Tibial artery (tissue), 4 donors: ENCODE measurements around the gene CHERP.
"Not testable (repeated sequence)": the region's sequence is repeated elsewhere in the genome, so short reads cannot be mapped to it uniquely, and the experiment has no call there.

ENCODE experiments used
- DNase-seq, 2 donors: peaks; one replicate each; pipeline ENCODE4 v3.0.0-alpha.2; 2019
- H3K27ac ChIP-seq, 2 donors: fragments of 200-600 bp; sonication (generic) in 1 of 2; 1 replicate in 1 of 2; 2 replicates in 1 of 2; pipeline ENCODE4 v1.5.1; 2018 to 2019; ENCODE audit warnings: mild to moderate bottlenecking in 1 of 2
- H3K27me3 ChIP-seq, 2 donors: fragments of 200-600 bp; sonication (generic) in 1 of 2; one replicate each; pipeline versions ENCODE4 v1.5.1 to v1.6.0; 2016 to 2019
- H3K36me3 ChIP-seq, 3 donors: fragments of 200-600 bp; sonication (generic) in 2 of 3; one replicate each; pipeline ENCODE4 v1.5.1; 2016 to 2019; ENCODE audit warnings: mild to moderate bottlenecking in 2 of 3
- H3K4me1 ChIP-seq, 4 donors: fragments of 200-600 bp; sonication (generic) in 2 of 4; 1 replicate in 3 of 4; 2 replicates in 1 of 4; pipeline ENCODE4 v1.5.1; 2016 to 2019
- H3K4me3 ChIP-seq, 2 donors: fragments of 200-600 bp; sonication (generic) in 1 of 2; 1 replicate in 1 of 2; 2 replicates in 1 of 2; pipeline ENCODE4 v1.5.1; 2018 to 2019; ENCODE audit warnings: mild to moderate bottlenecking in 2 of 2
- H3K9me3 ChIP-seq, 3 donors: fragments of 200-600 bp; sonication (generic) in 1 of 3; one replicate each; pipeline ENCODE4 v1.5.1; 2016 to 2019
- CTCF ChIP-seq, 2 experiments: fragments of 200-600 bp in 1 of 2; fragments of 450-650 bp in 1 of 2; IDR thresholded peaks; one replicate each; pipeline ENCODE4 v1.5.1; 2017 to 2019; ENCODE audit warnings: antibody characterized with exemption in 2 of 2, mild to moderate bottlenecking in 1 of 2, moderate library complexity in 1 of 2
- intact Hi-C: fragments of 100-400 bp; cut with DNase I; formaldehyde crosslinking; loops from one replicate; pipeline ENCODE4 v1.15.0; 2023; ENCODE audit warnings: low total_unique reads

The CHERP gene

GRCh38 chr19:16518061-16518460, 24.2 kb downstream of the CHERP start:
- no peak for TF ChIP-seq CTCF (IDR thresholded peaks at IDR 0.05)
- no peak overlapping the region for H3K27ac ChIP-seq
- H3K27me3 ChIP-seq = no peaks in the 10 kb centered on the region
- no peak overlapping the region for H3K4me3 ChIP-seq
- H3K4me1 ChIP-seq = no peaks in the 10 kb centered on the region
- no peak for DNase-seq
- no peaks in the 10 kb centered on the region for H3K9me3 ChIP-seq
- intact Hi-C loops = no loop called here
- H3K36me3 ChIP-seq = peaks cover 67 to 100% (median 87%) of the 10 kb centered on the region in 3 donors

- no peak overlapping the region for H3K27ac ChIP-seq
- no peak for TF ChIP-seq CTCF (IDR thresholded peaks at IDR 0.05)
- no peaks in the 10 kb centered on the region for H3K9me3 ChIP-seq
- H3K4me1 ChIP-seq = no peaks in the 10 kb centered on the region
- peaks cover 58 to 100% (median 81%) of the 10 kb centered on the region in 3 donors for H3K36me3 ChIP-seq
- no peak overlapping the region for H3K4me3 ChIP-seq
- intact Hi-C loops = no loop called here
- H3K27me3 ChIP-seq = no peaks in the 10 kb centered on the region
- no peak for DNase-seq
Measured at GRCh38 chr19:16516923-16517610, 25.2 kb downstream of the CHERP start.

GRCh38 chr19:16516381-16516780, 25.9 kb downstream of the CHERP start:
- Histone ChIP-seq H3K36me3 (peaks cover 55 to 97% (median 77%) of the 10 kb centered on the region in 3 donors), H3K27me3 (no peaks in the 10 kb centered on the region), H3K9me3 (no peaks in the 10 kb centered on the region), H3K4me3 (no peak overlapping the region), H3K4me1 (no peaks in the 10 kb centered on the region), H3K27ac (no peak overlapping the region)
- TF ChIP-seq CTCF (IDR thresholded peaks at IDR 0.05) = no peak
- intact Hi-C loops = no loop called here
- DNase-seq = no peak

GRCh38 chr19:16514383-16515019, 27.7 kb downstream of the CHERP start:
- no peaks in the 10 kb centered on the region for H3K4me1 ChIP-seq
- no peak for DNase-seq
- TF ChIP-seq CTCF (IDR thresholded peaks at IDR 0.05) = no peak
- no peaks in the 10 kb centered on the region for H3K27me3 ChIP-seq
- H3K9me3 ChIP-seq = no peaks in the 10 kb centered on the region
- H3K4me3 ChIP-seq = no peak overlapping the region
- intact Hi-C loops = no loop called here
- H3K36me3 ChIP-seq = peaks cover 38 to 92% (median 77%) of the 10 kb centered on the region in 3 donors
- no peak overlapping the region for H3K27ac ChIP-seq

- DNase-seq, H3K4me1 ChIP-seq, intact Hi-C loops, H3K9me3 ChIP-seq, H3K4me3 ChIP-seq, H3K27ac ChIP-seq, H3K27me3 ChIP-seq: not testable (repeated sequence)
- peaks cover 19 to 80% (median 64%) of the 10 kb centered on the region in 3 donors for H3K36me3 ChIP-seq
Measured at GRCh38 chr19:16512611-16513010, 29.6 kb downstream of the CHERP start.
